Right renal pelvis (tissue), 4 donors: ENCODE data around the gene KRTAP1-1. TPM values are rescaled to one million over a fixed set of nuclear protein-coding genes. Genes with fewer than 3 reads are reported as not detected.
A peak's percentile ranks its signal among the peaks of the same experiment; 100 is the strongest.
"Not testable (repeated sequence)": the region's sequence is repeated elsewhere in the genome, so short reads cannot be mapped to it uniquely, and the experiment has no call there.

ENCODE experiments used
- DNase-seq, 4 donors: peaks; one replicate each; pipeline ENCODE4 v3.0.0-alpha.2; 2013; ENCODE audit warnings: low read depth in 4 of 4, low spot score in 3 of 4, missing footprints in 1 of 4
- polyA plus RNA-seq, 4 donors: library from polyadenylated mRNA; unstranded; fragments of 120-200 nt; gene quantifications; one replicate each; pipeline ENCODE4 v1.2.1, GENCODE V29; 2013; ENCODE audit not compliant: insufficient read length in 4 of 4

The KRTAP1-1 gene
- polyA plus RNA-seq, 4 donors = not detected

DNA sequence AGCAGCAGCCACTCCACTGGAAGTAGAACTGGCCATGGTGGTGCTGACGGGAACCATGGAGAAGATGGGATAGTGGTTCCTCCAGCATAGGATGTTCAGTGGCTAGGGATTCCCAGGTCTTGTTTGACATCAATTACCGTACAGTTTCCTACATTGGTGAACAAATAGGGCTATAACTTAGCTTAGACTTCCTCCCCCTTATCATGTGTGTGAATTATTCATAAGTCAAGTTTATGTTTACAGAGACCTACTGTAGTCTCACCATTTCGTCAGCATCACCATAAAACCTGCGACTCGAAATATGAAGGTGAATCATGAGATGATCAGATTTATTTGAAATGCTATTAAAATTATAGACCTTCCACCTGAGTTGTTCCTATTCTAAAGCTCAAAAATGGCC lies 17.5 kb upstream of the KRTAP1-1 start:
- DNase-seq = no peak

DNA sequence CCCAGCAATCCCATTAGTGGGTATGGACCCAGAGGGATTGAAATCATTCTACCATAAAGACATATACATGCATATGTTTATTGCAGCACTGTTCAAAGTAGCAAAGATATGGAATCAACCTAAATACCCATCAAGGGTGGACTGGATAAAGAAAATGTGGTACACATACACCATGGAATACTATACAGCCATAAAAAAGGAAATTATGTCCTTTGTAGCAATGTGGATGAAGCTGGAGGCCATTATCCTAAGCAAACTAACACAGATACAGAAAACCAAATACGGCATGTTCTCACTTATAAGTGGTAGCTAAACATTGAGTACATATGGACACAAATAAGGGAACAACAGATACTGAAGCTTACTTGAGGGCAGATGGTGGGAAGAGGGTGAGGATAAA lies 16.3 kb upstream of the KRTAP1-1 start:
- DNase-seq = no peak

GRCh38 chr17:41055130-41055529 lies 13.9 kb upstream of the KRTAP1-1 start, which contains the start of gene KRTAP2-2:
Gene KRTAP2-2 (minus strand): TSS chr17:41055230. CDS start chr17:41055211, 19 bp downstream.
- DNase-seq = not testable (repeated sequence)

DNA sequence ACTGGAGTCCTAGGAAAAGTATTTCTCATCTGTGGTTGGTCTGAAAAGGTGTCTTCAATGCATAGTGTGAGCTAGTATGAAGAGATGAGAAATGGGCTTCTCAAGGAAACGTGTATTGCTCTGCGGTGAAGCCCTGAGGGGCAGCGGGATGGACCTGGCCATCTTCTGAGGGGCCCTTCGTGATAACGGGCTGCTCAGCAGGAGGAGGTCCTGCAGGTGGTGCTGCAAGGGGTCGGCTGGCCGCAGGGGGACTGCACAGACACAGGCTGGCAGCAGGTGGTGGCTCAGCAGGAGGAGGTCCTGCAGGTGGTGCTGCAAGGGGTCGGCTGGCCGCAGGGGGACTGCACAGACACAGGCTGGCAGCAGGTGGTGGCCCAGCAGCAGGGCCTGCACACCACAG lies 13.3 kb upstream of the KRTAP1-1 start:
- not testable (repeated sequence) for DNase-seq

DNA sequence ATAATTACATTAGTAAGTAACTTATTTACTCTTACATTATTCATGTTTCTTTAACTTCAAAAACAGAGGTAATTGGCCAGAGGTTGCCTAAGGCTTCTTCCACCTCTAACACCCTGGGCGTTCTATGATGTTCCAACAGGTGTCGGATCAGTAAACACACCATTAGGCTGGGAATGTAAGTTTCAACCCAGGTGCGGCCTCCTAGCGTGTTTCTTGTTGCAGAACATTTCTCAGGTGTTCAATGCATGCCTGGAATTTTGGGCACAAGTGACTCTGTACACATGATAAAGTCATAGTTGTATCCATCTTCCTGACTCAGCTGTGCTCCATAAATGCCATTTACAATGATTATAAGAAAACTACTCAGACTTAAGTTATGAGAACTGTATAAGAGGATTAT lies 12.8 kb upstream of the KRTAP1-1 start:
- DNase-seq = peak in 2 of 4 donors; percentile 4 to 20

DNA sequence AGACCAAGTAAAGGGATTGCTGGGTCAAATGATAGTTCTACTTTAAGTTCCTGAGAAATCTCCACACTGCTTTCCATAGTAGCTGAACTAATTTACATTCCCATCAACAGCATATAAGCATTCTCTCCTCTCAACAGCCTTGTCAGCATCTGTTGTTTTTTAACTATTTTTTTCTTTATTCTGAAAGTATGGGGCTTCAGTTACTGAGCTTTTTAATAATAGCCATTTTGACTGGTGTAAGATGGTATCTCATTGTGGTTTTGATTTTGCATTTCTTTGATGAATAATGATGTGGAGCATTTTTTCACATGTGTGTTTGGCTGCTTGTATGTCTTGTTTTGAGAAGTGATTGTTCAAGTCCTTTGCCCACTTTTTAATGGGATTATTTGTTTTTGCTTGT lies 11.3 kb upstream of the KRTAP1-1 start:
- no peak for DNase-seq

- no peak for DNase-seq
Observed at GRCh38 chr17:41049110-41049509, 7.9 kb upstream of the KRTAP1-1 start.

GRCh38 chr17:41048441-41048840 lies 7.2 kb upstream of the KRTAP1-1 start:
- no peak for DNase-seq

DNA sequence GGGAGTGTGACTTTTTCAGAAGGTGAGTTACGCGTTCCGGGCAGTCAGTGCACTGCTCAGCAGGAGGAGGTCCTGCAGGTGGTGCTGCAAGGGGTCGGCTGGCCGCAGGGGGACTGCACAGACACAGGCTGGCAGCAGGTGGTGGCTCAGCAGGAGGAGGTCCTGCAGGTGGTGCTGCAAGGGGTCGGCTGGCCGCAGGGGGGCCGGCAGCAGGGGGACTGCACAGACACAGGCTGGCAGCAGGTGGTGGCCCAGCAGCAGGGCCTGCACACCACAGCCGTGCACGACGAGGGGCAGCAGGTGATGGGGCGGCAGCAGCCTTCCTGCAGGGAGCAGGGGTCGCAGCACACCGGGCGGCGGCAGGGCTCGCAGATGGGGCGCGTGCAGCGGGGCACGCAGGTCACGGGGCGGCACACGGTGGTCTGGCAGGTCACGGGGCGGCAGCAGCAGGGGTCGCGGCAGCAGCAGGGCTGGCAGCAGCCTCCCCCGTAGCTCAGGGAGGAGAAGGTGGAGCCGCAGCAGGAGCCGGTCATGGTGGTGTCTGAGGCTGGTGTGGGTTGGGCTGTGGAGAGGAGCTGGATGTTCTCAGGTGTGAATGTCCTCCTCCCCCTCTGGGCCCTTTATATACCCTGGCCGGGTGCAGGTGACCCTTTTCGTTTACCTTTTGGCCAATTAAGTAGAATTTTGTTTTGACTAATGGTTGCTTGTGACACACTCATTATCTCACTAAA lies 5.7 kb upstream of the KRTAP1-1 start, which contains the start of gene KRTAP2-1:
KRTAP2-1 (minus strand) TSS at position 582 of the 731 bp plus-strand sequence; CDS start at position 533, 49 bp downstream.
- DNase-seq = not testable (repeated sequence)

- DNase-seq = no peak
Observed at GRCh38 chr17:41042953-41043352, 1.7 kb upstream of the KRTAP1-1 start.

DNA sequence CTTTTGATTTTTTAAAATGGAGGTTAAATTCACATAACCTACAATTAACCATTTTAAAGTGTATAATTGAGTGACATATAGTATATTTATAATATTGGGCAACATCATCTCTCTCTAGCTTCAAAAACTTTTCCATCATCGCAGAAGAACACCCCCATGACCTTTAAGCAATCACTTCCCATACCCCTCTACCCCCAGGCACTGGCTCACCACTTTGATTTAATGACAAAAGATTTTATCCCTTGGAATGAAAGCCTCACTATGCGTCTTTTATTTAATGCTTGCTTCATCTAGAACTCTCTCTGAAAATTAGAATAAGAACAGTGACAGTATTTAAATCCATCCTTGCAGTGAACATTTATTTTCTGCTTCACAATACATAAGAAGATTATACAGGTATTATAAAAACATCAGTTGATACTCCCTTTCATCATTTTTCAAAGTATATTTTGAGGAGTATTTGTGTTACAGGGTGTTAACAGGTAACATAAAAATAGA lies 3.3 kb downstream of the KRTAP1-1 start:
- no peak for DNase-seq

- DNase-seq = not testable (repeated sequence)
Observed at GRCh38 chr17:41034346-41034935, 6.8 kb downstream of the KRTAP1-1 start, which contains the start of gene KRTAP1-3. Gene KRTAP1-3 (minus strand): TSS chr17:41034874. CDS start chr17:41034821, 53 bp downstream.

- no peak for DNase-seq
Observed at GRCh38 chr17:41029633-41030245, 11.5 kb downstream of the KRTAP1-1 start, which contains the start of gene KRTAP1-4. Gene KRTAP1-4 (minus strand): TSS chr17:41030195. CDS start chr17:41030078, 117 bp downstream.

DNA sequence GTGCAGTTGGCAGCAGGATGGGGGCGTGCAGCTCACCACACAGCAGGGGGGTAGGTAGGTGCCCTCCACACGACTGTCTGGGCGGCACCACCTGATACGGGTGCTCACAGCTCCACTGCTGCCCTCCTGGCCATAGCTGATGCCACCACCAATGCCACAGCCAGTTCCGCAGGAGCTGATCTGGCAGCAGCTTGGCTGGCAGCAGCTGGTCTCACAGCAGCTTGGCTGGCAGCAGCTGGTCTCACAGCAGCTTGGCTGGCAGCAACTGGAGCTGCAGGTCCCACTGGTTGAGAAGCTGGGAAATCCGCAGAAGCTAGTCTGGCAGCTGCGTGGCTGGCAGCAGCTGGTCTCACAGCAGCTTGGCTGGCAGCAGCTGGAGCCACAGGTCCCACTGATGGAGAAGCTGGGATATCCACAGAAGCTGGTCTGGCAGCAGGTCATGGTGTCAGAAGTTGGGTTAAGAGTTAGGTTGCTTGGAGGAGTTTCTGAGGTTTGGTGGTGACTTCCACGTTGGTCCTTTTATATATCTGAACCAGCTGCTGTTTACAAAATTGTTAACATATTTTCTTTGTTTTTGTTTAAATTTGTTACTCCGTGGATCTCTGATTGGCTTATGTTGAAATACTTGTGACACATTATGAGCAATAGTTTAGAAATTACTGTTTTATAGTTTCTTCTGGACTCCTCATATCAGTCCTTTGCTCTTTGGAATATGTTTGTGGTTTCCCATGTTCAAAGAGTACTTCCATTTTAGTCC lies 14.4 kb downstream of the KRTAP1-1 start, which contains the start of gene KRTAP1-5:
KRTAP1-5 (minus strand) TSS at position 494 of the 757 bp plus-strand sequence; CDS start at position 441, 53 bp downstream.
- DNase-seq = no peak

DNA sequence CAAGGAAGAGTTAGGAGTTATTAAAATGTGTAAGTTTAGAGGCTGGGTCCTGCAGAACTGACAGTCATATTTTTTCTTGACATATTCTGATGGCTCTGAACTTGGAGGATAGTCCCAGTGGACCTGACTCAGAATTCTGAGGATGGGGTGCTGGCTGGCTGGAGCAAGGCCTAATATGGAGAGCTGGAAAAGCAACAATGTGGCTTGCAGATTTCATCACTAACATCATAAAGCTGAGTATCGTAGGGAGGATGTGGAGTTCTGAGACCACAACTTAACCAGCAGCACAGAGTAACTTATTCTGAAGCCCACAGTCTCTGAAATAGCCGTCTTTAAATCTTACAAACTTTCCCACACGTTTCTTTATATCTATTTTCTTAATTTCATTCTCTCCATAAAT lies 16.6 kb downstream of the KRTAP1-1 start:
- DNase-seq = no peak

DNA sequence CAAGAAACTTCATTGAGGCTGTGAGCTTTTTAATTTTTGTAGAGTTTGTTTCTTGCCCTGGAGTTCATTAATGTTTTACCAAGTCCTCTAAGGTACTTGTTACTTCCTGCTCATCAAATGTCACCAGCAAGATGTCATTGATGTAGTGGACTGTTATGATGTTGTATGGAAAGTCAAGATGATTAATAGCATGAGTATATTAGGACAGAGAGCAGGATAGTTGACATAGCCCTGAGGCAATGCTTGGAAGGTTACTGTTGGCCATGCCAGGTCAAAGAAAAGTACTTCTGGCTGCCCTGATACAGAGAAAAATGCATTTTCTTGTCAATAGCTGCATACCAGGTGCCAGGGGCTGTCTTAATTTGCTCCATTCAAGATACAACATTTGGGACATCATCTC lies 20.9 kb downstream of the KRTAP1-1 start:
- DNase-seq = no peak

DNA sequence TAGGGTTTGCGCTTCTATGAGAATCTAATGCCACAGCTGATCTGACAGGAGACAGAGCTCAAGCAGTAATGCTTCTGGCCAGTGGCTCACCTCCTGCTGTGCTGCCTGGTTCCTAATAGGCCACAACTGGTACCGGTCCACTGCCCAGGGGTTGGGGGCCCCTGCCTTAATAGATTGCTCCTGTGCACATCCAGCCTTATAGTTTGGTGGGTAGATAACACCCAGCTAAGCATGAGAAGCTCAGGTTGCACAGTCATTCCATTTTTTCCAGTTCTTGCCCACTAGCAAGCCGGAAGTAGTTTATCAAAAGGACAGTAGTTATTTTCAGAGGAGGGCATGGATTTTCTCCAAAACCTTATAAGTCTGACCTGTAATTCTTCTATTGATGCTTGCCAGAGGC lies 21.8 kb downstream of the KRTAP1-1 start:
- DNase-seq = no peak

- no peak for DNase-seq
Observed at GRCh38 chr17:41018541-41018940, 22.7 kb downstream of the KRTAP1-1 start.

DNA sequence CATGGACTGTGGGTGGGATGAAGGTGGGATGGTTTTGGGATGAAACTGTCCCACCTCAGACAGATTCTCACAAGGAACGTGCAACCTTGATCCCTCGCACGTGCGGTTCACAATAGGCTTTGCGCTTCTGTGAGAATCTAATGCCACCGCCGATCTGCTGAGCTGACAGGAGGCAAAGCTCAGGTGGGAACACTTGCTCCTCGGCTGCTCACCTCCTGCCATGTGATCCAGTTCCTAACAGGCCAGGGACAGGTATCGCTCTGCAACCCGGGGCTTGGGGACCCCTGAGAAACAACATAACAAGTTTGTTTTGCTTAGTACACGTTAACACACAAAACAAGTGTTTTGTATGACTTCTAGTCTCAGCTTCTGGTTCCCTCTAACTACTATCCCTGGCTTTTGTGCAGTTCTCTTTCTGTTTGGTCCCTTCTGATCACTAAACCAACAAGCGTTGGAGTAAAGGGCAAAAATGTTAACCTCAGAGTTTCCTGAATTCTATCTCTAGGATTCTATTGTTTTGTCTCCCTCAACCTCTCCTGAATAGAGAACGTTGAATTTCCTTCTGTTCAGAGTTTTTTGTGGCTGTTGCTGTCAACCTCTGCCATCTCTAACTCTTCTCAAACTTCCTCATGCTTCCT lies 24.6 kb downstream of the KRTAP1-1 start:
- no peak for DNase-seq

GRCh38 chr17:41015454-41015853 lies 25.8 kb downstream of the KRTAP1-1 start:
- no peak for DNase-seq
